HEK293 (cell line): Measurements from ENCODE around the gene RAB11FIP3.

Experiments
- CTCF ChIA-PET: fragments of 350-600 bp; formaldehyde crosslinking; extraction: SDS; loops from one replicate; lab custom pipeline; 2021; ENCODE audit warnings: antibody characterized with exemption; lab: Yijun Ruan, JAX
- POLR2A ChIA-PET: fragments of 300-600 bp; formaldehyde crosslinking; extraction: SDS; loops from one replicate; lab custom pipeline; 2020; ENCODE audit warnings: antibody characterized with exemption, inconsistent platforms; lab: Yijun Ruan, JAX
- H3K27ac ChIP-seq: fragments of 200-500 bp; sonication (Bioruptor generic); 2 replicates; pipeline ENCODE4 v1.5.1; 2014; ENCODE audit warnings: low read depth, low read length, control low read depth, inconsistent platforms; ENCODE audit errors: extremely low read depth
- H3K36me3 ChIP-seq, 2 experiments: fragments of 200-500 bp in 1 of 2; sonication (Bioruptor generic) in 1 of 2; 1 replicate in 1 of 2; 2 replicates in 1 of 2; pipeline ENCODE4 v1.5.1; 2014 to 2017; ENCODE audit warnings: inconsistent platforms in 2 of 2, low read length in 2 of 2; ENCODE audit not compliant: control insufficient read depth in 2 of 2, insufficient read depth in 1 of 2
- H3K4me1 ChIP-seq: fragments of 200-500 bp; sonication (Bioruptor generic); 2 replicates; pipeline ENCODE4 v1.5.1; 2014; ENCODE audit warnings: mild to moderate bottlenecking, low read length, inconsistent platforms; ENCODE audit not compliant: control insufficient read depth, insufficient read depth
- H3K4me3 ChIP-seq: 2 replicates; pipeline ENCODE4 v1.5.1; 2011; ENCODE audit warnings: low read depth, mild to moderate bottlenecking, control low read depth, low read length, moderate library complexity
- H3K9me3 ChIP-seq: fragments of 200-500 bp; sonication (Bioruptor generic); 2 replicates; pipeline ENCODE4 v1.5.1; 2014; ENCODE audit warnings: low read depth, low read length, inconsistent platforms; ENCODE audit not compliant: control insufficient read depth, insufficient read depth
- GLIS1 ChIP-seq: fragments of 450-650 bp; formaldehyde crosslinking; IDR thresholded peaks from 2 replicates; pipeline ENCODE4 v1.5.1; 2016; ENCODE audit warnings: missing biosample characterization, missing genetic modification characterization
- GLIS2 ChIP-seq: fragments of 450-650 bp; formaldehyde crosslinking; IDR thresholded peaks from 2 replicates; pipeline ENCODE4 v1.5.1; 2016; ENCODE audit warnings: missing biosample characterization, missing genetic modification characterization
- KLF1 ChIP-seq: fragments of 450-650 bp; formaldehyde crosslinking; IDR thresholded peaks from 2 replicates; pipeline ENCODE4 v1.5.1; 2016; ENCODE audit warnings: missing biosample characterization, missing genetic modification characterization
- PRDM10 ChIP-seq: fragments of 450-650 bp; formaldehyde crosslinking; IDR thresholded peaks from 2 replicates; pipeline ENCODE4 v1.5.1; 2016; ENCODE audit warnings: missing biosample characterization, missing genetic modification characterization
- SCRT1 ChIP-seq: fragments of 450-650 bp; formaldehyde crosslinking; IDR thresholded peaks from 2 replicates; pipeline ENCODE4 v1.5.1; 2016; ENCODE audit warnings: missing biosample characterization, missing genetic modification characterization, borderline replicate concordance
- SCRT2 ChIP-seq: fragments of 450-650 bp; formaldehyde crosslinking; IDR thresholded peaks from 2 replicates; pipeline ENCODE4 v1.5.1; 2016; ENCODE audit warnings: missing biosample characterization, missing genetic modification characterization
- SP2 ChIP-seq: fragments of 450-650 bp; formaldehyde crosslinking; IDR thresholded peaks from 2 replicates; pipeline ENCODE4 v1.5.1; 2016; ENCODE audit warnings: missing biosample characterization, missing genetic modification characterization
- ZIC2 ChIP-seq: fragments of 450-650 bp; formaldehyde crosslinking; IDR thresholded peaks from 2 replicates; pipeline ENCODE4 v1.5.1; 2016; ENCODE audit warnings: missing biosample characterization, missing genetic modification characterization
- ZNF18 ChIP-seq: fragments of 450-650 bp; formaldehyde crosslinking; IDR thresholded peaks from 2 replicates; pipeline ENCODE4 v1.5.1; 2016; ENCODE audit warnings: missing biosample characterization, missing genetic modification characterization
- ZNF548 ChIP-seq: fragments of 450-650 bp; formaldehyde crosslinking; IDR thresholded peaks from 2 replicates; pipeline ENCODE4 v1.5.1; 2016; ENCODE audit warnings: missing biosample characterization, missing genetic modification characterization
- ZNF660 ChIP-seq: fragments of 450-650 bp; IDR thresholded peaks from 2 replicates; pipeline ENCODE4 v1.5.1; 2018; ENCODE audit warnings: missing biosample characterization, mild to moderate bottlenecking, missing genetic modification characterization
- ZSCAN18 ChIP-seq: fragments of 450-650 bp; formaldehyde crosslinking; IDR thresholded peaks from 2 replicates; pipeline ENCODE4 v1.5.1; 2016; ENCODE audit warnings: missing biosample characterization, missing genetic modification characterization

The RAB11FIP3 gene

GRCh38 chr16:529012-529575, 103.6 kb downstream of the RAB11FIP3 start:
- H3K9me3 ChIP-seq: no peaks in the 10 kb centered on the region
- H3K4me3 ChIP-seq: peak overlapping the region; percentile 72
- H3K36me3 ChIP-seq: peaks cover 0 to 23% of the 10 kb centered on the region in 2 experiments; a peak in 2 of 3 replicates
- H3K27ac ChIP-seq: peak overlapping the region; percentile 97
- TF ChIP-seq ZNF18 (tag by site-specific recombination) (peak; percentile 73), ZNF660 (tag by site-specific recombination) (no peak), SP2 (no peak), ZNF548 (no peak), ZIC2 (peak; percentile 70), PRDM10 (tag by site-specific recombination) (0 out of 2 replicates have a peak, but pooled peaks have one; percentile 14), SCRT1 (tag by site-specific recombination) (peak; percentile 92), SCRT2 (tag by site-specific recombination) (peak; percentile 87)
- CTCF ChIA-PET: no interaction called here
- peaks cover 8% of the 10 kb centered on the region for H3K4me1 ChIP-seq
- POLR2A ChIA-PET: interaction anchor here (0.6 kb wide), 1 partner anchor 24 kb away, joined by 7 read pairs; no protein-coding TSS in a partner anchor

- no peak overlapping the region for H3K4me3 ChIP-seq
- H3K27ac ChIP-seq: no peak overlapping the region
- H3K36me3 ChIP-seq: peaks cover 0 to 26% of the 10 kb centered on the region in 2 experiments; a peak in 2 of 3 replicates
- H3K9me3 ChIP-seq: no peaks in the 10 kb centered on the region
- H3K4me1 ChIP-seq: peaks cover 8% of the 10 kb centered on the region
- ChIA-PET CTCF (interaction anchor here (0.6 kb wide), 1 partner anchor 129 kb away, joined by 4 read pairs; no protein-coding TSS in a partner anchor), POLR2A (no interaction called here)
- TF ChIP-seq GLIS1 (tag by site-specific recombination): peak; percentile 20; the same call in 1 of the 2 replicates
- TF ChIP-seq SCRT1 (tag by site-specific recombination): no peak
- TF ChIP-seq ZSCAN18 (tag by site-specific recombination): no peak
- peak; percentile 90 for TF ChIP-seq KLF1
- 0 out of 2 replicates have a peak, but pooled peaks have one; percentile 14 for TF ChIP-seq ZIC2
- peak; percentile 41 for TF ChIP-seq GLIS2 (tag by site-specific recombination)
Observed at GRCh38 chr16:530111-530817, 104.8 kb downstream of the RAB11FIP3 start.
